GM19023 (cell line): ENCODE measurements around the gene UGGT1.
A peak's percentile ranks its signal among the peaks of the same experiment; 100 is the strongest.

Source experiments
- ATAC-seq: cut with Tn5 transposase; IDR thresholded peaks from one replicate; pipeline ENCODE4 v1.9.1; 2021; ENCODE audit warnings: mild to moderate bottlenecking, moderate library complexity; ENCODE audit not compliant: unreplicated experiment

UGGT1 gene

DNA sequence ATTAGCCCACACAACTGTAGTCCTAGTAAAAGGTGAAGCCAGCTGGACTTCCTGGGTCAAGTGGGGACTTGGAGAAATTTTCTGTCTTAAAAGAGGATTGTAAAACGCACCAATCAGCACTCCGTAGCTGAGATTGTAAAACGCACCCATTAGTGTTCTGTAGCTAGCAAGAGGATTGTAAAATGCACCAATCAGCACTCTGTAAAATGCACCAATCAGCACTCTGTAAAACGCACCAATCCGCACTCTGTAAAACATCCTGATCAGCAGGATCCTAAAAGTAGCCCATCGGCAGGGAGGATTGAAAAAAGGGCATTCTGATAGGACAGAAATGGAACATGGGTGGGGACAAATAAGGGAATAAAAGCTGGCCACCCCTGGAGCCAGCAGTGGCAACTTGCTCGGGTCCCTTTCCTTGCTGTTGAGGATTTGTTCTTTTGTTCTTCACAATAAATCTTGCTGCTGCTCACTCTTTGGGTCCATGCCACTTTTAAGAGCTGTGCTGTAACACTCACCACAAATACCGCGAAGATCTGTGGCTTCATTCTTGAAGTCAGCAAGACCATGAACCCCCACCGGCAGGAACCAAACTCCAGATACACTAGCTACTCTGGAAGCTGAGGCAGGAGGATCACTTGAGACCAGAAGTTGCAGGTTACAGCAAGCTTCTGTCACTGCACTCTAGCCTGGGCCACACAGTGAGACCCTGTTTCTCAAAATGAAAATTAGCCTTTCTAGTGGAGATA, 125.1 kb downstream of the UGGT1 start:
- no peak for ATAC-seq

- no peak for ATAC-seq
Measured at GRCh38 chr2:128217671-128218070, 126.7 kb downstream of the UGGT1 start.

- no peak for ATAC-seq
Measured at GRCh38 chr2:128219891-128220290, 128.9 kb downstream of the UGGT1 start.

- ATAC-seq = no peak
Measured at GRCh38 chr2:128227862-128228261, 136.9 kb downstream of the UGGT1 start.

DNA sequence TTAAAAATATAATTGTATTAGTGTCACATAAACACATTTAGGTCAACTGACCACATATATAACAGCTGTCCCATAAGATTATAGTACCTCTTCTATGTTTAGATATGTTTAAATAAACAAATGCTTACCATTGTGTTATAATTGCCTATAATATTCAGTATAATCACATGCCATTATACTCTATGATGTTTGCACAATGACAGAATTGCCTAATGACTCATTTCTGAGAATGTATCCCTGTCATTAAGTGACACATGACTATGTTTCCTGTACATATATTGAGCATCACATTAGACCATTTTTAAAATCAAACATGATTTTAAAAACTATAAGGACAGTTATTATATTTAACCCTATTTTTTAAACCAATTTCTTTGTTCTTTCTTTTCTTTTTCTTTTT, 137.9 kb downstream of the UGGT1 start:
- ATAC-seq = no peak

DNA sequence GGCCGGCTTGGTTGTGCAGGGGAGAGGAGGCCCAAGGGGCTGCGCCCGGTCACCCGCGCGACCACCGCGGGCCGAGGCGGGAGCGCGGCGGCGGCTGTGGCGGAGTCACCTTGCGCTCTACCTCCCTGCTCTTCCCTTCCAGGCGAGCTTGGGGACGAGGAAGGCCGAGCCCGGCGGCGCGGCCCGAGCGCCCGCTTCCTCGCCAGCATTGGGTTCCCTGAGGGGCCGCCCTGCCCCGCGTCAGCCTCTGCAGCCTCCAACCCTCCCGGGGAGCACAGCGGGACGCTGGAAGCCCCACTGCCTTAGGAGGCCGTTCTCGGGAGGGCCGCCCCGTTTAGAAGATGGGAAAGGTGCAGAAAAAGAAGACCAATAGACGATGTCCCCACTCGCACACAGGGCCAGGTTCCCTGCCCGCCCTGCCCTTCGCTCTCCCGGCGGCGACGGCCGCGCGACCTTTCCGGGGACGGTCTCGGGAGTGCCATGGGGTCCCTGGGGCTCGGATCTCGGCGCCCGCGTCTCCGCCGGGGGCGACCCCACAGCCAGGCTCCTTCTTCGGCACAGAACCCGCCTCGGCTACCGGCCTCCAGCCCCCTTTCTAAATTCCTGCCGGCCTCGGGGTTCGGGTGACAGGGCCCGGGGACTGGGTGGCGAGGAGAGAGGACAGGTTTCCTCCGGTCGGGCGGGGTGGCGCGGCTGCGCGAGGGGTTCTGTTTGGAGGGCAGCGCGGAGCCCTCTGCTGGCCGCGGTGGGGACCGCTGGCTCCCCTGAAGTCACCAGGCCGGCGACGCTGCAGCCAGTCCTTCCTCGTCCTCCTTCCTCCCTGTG, 142.2 kb downstream of the UGGT1 start:
- ATAC-seq = peak; percentile 99

DNA sequence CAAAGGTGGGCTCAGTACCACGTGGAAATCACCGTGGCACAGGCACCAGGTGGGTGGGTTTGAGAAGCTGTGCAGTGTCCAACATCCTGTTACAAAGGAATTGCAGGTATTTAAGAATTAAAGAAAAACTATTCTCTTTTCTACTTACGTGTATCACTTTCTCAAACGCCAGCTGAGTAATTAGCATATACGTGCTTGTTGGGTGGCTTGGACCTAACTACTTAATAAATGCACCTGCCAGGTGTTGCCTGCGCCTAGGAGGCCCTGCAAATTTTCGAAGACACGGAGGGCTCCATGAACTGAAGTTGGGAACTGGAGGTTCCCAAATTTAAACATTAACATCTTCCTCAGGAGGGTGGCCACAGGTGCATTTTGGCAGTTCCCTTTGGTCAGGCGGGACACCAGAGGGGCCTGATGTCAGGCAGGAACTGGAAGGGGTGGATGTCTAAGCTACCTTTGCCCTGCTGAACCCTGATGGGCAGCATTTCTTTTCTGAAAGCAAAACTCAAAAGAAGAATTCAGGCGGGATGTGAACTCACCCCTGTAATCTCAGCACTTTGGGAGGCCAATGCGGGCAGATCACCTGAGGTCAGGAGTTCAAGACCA, 142.9 kb downstream of the UGGT1 start:
- no peak for ATAC-seq

DNA sequence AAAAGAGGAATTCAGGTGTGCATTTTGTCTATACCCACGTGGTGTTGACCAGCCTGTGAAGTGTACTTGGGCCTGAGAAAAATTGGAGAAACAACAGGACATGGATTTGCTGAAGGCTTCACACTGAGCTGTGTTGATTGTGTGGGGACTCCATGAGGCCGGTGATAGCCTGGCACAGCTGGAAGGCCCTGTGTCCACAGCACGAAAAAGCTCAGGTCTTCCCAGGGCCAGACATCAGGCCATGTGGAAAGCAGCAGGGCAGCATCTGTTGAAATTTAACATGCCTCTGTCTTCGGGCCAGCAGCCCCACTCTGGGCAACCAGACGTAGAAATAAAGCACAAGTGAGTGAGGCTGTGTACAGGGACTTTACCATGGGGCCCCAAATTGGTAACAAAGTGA, 143.6 kb downstream of the UGGT1 start:
- ATAC-seq = no peak

DNA sequence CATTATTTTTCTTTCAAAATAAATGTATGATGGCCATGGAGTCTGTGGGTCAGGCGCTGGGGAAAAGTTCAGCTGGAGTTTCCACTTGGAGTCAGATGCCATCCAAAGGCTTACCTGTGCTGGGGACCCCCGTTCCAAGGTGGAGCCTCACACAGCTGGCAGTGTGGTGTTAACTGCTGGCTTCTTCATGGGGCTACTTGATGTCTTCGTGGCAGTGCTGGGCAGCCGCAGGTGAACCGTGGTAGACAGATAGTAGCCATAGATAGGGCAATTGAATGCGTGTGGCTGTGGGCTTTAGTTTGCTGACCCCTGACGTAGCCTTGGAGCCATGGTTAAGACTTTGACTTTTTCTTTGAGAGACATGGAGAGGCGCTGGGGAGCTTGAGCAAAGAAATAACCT, 144.6 kb downstream of the UGGT1 start:
- ATAC-seq = no peak

DNA sequence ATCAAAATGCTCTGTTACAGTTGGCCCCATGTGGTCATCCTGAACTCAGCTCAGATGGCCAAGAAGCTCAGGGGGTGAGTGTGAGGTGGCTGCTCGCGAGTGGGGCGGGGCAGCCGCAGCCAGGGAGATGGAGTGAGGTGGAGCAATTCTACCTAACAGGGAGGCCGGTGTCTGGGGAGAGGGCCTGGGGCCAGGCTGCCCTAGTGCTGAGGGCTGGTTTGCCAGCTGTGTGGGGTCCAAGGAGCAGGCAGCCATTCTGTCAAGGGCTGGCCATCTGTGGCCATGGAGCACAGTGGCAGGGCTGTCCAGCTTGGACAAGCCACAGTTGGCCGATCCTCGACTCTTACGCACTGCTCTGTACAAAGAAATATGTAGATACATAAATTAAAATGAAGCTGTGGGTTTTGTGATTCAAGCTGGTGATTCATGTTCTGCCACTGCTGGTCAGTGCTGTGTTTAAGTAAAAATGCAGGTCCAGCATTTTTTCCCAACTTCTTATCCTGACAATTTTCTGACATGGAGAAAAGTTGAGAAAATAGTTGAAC, 145.6 kb downstream of the UGGT1 start:
- no peak for ATAC-seq

GRCh38 chr2:128237081-128237534, 146.1 kb downstream of the UGGT1 start:
- ATAC-seq = no peak

- no peak for ATAC-seq
Measured at GRCh38 chr2:128237911-128238697, 147.1 kb downstream of the UGGT1 start.

GRCh38 chr2:128241896-128242295, 150.9 kb downstream of the UGGT1 start:
- ATAC-seq = no peak
